Gastroesophageal sphincter (tissue), 3 donors: Measurements from ENCODE around the gene PLEKHG5.

Experiments
- POLR2A ChIP-seq, 2 donors: fragments of 450-650 bp; IDR thresholded peaks; one replicate each; pipeline ENCODE4 v1.6.1; 2017; ENCODE audit warnings: antibody characterized with exemption in 2 of 2, mild to moderate bottlenecking in 2 of 2, moderate library complexity in 1 of 2
- POLR2AphosphoS5 ChIP-seq: sonication (generic); formaldehyde crosslinking; IDR thresholded peaks from one replicate; pipeline ENCODE4 v1.6.1; 2017; ENCODE audit warnings: antibody characterized with exemption
- TF ChIP-seq, protein P1 (sequence below), 4 experiments: fragments of 200-600 bp in 2 of 4; fragments of 450-650 bp in 2 of 4; sonication (generic) in 1 of 4; IDR thresholded peaks; one replicate each; pipeline ENCODE4 v1.5.1; 2017 to 2019; ENCODE audit warnings: antibody characterized with exemption in 4 of 4, mild to moderate bottlenecking in 2 of 4, moderate library complexity in 2 of 4

DNA sequence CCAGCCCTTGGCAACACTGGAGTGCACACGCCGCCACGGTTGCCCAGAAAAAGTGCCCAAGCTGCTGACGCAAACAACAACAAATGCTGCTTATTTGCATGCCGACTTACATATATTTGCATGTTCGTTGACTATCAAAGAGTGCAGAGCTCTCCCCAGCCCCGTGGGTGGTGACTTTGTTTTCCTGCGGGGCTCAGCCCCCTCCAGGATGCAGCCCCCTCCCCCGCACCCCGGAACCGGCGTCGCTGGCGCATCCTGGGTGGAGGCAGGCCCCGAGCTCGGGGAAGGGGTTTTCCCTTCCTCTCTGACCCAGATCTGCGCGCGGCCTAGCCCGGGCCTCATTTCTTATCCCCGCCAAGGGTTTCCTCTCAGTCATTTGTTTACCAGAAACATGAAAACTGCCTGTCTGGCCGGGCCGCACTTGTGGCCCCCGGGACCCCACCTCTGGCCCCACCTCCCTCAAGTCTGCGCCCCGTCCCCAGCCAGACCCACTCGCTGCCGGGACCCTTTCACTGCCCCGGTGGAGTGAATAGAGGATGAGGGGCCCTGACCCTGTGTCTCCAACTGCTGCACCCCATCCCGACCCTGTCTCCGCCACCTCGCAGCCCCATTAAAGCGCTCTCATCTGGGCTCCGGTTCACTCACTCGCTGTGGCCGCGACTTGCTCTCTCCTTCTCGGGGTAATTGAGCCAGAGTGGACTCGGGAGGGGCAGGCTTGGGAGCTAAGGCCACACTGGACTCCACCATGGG, 31.0 kb downstream of the PLEKHG5 start:
- TF ChIP-seq, protein P1, sequence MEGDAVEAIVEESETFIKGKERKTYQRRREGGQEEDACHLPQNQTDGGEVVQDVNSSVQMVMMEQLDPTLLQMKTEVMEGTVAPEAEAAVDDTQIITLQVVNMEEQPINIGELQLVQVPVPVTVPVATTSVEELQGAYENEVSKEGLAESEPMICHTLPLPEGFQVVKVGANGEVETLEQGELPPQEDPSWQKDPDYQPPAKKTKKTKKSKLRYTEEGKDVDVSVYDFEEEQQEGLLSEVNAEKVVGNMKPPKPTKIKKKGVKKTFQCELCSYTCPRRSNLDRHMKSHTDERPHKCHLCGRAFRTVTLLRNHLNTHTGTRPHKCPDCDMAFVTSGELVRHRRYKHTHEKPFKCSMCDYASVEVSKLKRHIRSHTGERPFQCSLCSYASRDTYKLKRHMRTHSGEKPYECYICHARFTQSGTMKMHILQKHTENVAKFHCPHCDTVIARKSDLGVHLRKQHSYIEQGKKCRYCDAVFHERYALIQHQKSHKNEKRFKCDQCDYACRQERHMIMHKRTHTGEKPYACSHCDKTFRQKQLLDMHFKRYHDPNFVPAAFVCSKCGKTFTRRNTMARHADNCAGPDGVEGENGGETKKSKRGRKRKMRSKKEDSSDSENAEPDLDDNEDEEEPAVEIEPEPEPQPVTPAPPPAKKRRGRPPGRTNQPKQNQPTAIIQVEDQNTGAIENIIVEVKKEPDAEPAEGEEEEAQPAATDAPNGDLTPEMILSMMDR (IDR thresholded peaks at IDR 0.05) = no peak
- TF ChIP-seq POLR2AphosphoS5 (no peak), POLR2A (IDR thresholded peaks at IDR 0.05) (no peak)
